ENCODE data around the gene PLCD4.
A peak's percentile ranks its signal among the peaks of the same experiment; 100 is the strongest.

PLCD4 gene

DNA sequence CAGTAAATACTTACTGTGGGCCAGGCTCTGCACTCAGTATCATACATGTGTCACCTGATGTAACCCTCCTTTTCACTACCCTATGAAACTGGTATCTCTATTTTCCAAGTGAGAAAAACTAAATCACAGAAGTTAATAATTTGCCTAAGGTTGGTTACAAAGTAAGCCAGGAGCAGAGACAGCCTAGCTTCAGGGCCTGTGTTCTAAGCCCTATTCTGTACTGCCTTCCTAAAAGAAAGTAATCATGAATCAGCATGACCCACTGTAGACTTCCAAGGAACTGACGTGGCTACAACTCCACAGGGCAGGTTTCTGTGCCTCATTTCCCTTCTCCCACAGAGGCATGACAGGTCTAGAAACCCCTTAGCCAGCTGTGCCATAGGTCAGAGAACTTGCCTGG lies 37.4 kb downstream of the PLCD4 start:
- no peak for DNase-seq
- Histone ChIP-seq H4K20me1 (ENCODE audit: insufficient read depth, low read length) (peaks cover 21% of the 10 kb centered on the region), H3K9me3 (ENCODE audit: insufficient read depth, low read length, severe bottlenecking) (no peaks in the 10 kb centered on the region)

DNA sequence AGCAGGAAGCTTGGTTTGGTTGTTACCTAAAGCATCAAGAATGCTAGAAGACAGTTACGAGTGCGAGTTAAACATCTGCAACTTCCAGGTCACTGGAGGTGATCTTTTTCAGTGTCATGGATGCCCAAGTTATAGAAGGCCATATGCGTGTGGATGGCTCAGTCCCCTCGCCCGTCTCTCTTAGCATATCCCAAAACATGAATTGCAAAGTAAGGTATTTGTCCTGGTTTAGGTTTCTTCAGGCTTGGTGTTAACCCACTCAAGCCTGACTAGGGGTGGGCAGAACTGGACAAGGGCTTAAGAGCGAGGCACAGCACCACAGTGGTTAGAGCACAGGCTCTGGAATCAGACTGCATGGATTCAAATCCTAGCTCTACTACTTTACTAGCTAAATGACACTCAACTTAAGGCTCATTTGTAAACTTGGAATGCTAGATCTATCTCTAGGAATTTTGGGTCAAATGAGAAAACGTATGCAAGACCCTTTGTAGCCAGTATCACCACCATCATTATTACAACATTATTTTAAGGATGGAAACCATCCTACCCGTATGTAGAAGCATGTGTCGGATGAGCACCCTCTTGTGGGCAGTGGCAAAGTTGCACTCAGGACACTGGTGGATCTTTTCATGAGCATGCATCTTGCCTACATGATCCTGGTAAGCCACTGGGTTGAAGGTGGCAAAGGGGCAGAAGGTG lies 40.5 kb downstream of the PLCD4 start:
- H4K20me1 ChIP-seq (ENCODE audit: insufficient read depth, low read length): peaks cover 30% of the 10 kb centered on the region
- peaks cover 90% of the 10 kb centered on the region for H3K36me3 ChIP-seq (ENCODE audit: insufficient read depth, low read length)
- peak; percentile 89 for ATAC-seq (ENCODE audit: insufficient read depth, low read depth)

More for the DNA sequence above, 37.4 kb downstream of the PLCD4 start:
- no peak for TF ChIP-seq EZH2 (IDR thresholded peaks at IDR 0.05; ENCODE audit: borderline replicate concordance, low read depth, low read length, severe bottlenecking)
- TF ChIP-seq, protein P1, sequence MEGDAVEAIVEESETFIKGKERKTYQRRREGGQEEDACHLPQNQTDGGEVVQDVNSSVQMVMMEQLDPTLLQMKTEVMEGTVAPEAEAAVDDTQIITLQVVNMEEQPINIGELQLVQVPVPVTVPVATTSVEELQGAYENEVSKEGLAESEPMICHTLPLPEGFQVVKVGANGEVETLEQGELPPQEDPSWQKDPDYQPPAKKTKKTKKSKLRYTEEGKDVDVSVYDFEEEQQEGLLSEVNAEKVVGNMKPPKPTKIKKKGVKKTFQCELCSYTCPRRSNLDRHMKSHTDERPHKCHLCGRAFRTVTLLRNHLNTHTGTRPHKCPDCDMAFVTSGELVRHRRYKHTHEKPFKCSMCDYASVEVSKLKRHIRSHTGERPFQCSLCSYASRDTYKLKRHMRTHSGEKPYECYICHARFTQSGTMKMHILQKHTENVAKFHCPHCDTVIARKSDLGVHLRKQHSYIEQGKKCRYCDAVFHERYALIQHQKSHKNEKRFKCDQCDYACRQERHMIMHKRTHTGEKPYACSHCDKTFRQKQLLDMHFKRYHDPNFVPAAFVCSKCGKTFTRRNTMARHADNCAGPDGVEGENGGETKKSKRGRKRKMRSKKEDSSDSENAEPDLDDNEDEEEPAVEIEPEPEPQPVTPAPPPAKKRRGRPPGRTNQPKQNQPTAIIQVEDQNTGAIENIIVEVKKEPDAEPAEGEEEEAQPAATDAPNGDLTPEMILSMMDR (IDR thresholded peaks at IDR 0.05; ENCODE audit: borderline replicate concordance, extremely low read depth, low read length, poor library complexity, severe bottlenecking): no peak
- no peaks in the 10 kb centered on the region for H3K27me3 ChIP-seq (ENCODE audit: insufficient read depth, low read length, poor library complexity)
- no peaks in the 10 kb centered on the region for H3K4me1 ChIP-seq (ENCODE audit: insufficient read depth, low read length)
- no peak overlapping the region for H3K27ac ChIP-seq (ENCODE audit: low read length)
- H3K9ac ChIP-seq (ENCODE audit: low read depth, low read length): no peak overlapping the region
- H2AFZ ChIP-seq (ENCODE audit: low read depth, low read length): no peak overlapping the region
- H3K4me2 ChIP-seq (ENCODE audit: insufficient read depth, low read length): no peak overlapping the region
- peaks cover 85% of the 10 kb centered on the region for H3K36me3 ChIP-seq (ENCODE audit: insufficient read depth, low read length)
- ATAC-seq (ENCODE audit: insufficient read depth, low read depth): no peak
- H3K79me2 ChIP-seq (ENCODE audit: insufficient read depth, low read length): peaks cover 8% of the 10 kb centered on the region
- H3K4me3 ChIP-seq (ENCODE audit: low read depth in 1 of 2, low read length in 2 of 2): no peak overlapping the region

DNA sequence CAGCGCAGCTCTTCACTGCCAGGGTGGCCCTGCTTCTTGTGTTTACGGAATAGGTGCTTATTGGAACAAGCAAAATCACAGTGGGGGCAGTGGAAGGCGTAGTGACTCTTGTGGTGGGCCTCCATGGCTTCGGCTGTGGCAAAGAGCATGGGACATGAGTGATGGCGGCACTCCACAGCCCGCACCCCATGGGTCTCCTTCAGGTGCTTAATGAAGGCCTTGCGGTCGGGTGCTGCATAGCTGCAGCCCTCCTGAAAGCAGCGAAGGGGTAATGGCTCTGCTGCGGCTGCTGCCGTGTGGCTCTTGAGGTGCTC lies 41.0 kb downstream of the PLCD4 start:
- TF ChIP-seq EZH2 (IDR thresholded peaks at IDR 0.05; ENCODE audit: borderline replicate concordance, low read depth, low read length, severe bottlenecking): no peak
- TF ChIP-seq, protein P1 (IDR thresholded peaks at IDR 0.05; ENCODE audit: borderline replicate concordance, extremely low read depth, low read length, poor library complexity, severe bottlenecking): no peak
- no peaks in the 10 kb centered on the region for H3K27me3 ChIP-seq (ENCODE audit: insufficient read depth, low read length, poor library complexity)
- peak; percentile 30; the same call in 2 of the 3 replicates for ATAC-seq (ENCODE audit: insufficient read depth, low read depth)
- no peak for DNase-seq
- peaks cover 30% of the 10 kb centered on the region for H4K20me1 ChIP-seq (ENCODE audit: insufficient read depth, low read length)
- H3K9ac ChIP-seq (ENCODE audit: low read depth, low read length): no peak overlapping the region
- no peak overlapping the region for H3K27ac ChIP-seq (ENCODE audit: low read length)
- no peak overlapping the region for H3K4me2 ChIP-seq (ENCODE audit: insufficient read depth, low read length)
- no peaks in the 10 kb centered on the region for H3K4me1 ChIP-seq (ENCODE audit: insufficient read depth, low read length)
- peaks cover 8% of the 10 kb centered on the region for H3K79me2 ChIP-seq (ENCODE audit: insufficient read depth, low read length)
- no peaks in the 10 kb centered on the region for H3K9me3 ChIP-seq (ENCODE audit: insufficient read depth, low read length, severe bottlenecking)
- peaks cover 89% of the 10 kb centered on the region for H3K36me3 ChIP-seq (ENCODE audit: insufficient read depth, low read length)
- H2AFZ ChIP-seq (ENCODE audit: low read depth, low read length): no peak overlapping the region
- no peak overlapping the region for H3K4me3 ChIP-seq (ENCODE audit: low read depth in 1 of 2, low read length in 2 of 2)

More for the DNA sequence above, 40.5 kb downstream of the PLCD4 start:
- no peaks in the 10 kb centered on the region for H3K9me3 ChIP-seq (ENCODE audit: insufficient read depth, low read length, severe bottlenecking)
- no peaks in the 10 kb centered on the region for H3K27me3 ChIP-seq (ENCODE audit: insufficient read depth, low read length, poor library complexity)
- H2AFZ ChIP-seq (ENCODE audit: low read depth, low read length): no peak overlapping the region
- H3K27ac ChIP-seq (ENCODE audit: low read length): no peak overlapping the region
- H3K79me2 ChIP-seq (ENCODE audit: insufficient read depth, low read length): peaks cover 8% of the 10 kb centered on the region
- TF ChIP-seq EZH2 (IDR thresholded peaks at IDR 0.05; ENCODE audit: borderline replicate concordance, low read depth, low read length, severe bottlenecking): no peak
- TF ChIP-seq, protein P1 (IDR thresholded peaks at IDR 0.05; ENCODE audit: borderline replicate concordance, extremely low read depth, low read length, poor library complexity, severe bottlenecking): peak; percentile 96
- no peak overlapping the region for H3K4me3 ChIP-seq (ENCODE audit: low read depth in 1 of 2, low read length in 2 of 2)
- H3K4me2 ChIP-seq (ENCODE audit: insufficient read depth, low read length): no peak overlapping the region
- no peak overlapping the region for H3K9ac ChIP-seq (ENCODE audit: low read depth, low read length)
- DNase-seq: peak; percentile 65
- H3K4me1 ChIP-seq (ENCODE audit: insufficient read depth, low read length): no peaks in the 10 kb centered on the region
